A673 (cell line): ENCODE data around the gene RAB11FIP4. TPM values are rescaled to one million over a fixed set of nuclear protein-coding genes. Genes with fewer than 3 reads are reported as not detected.
A peak's percentile ranks its signal among the peaks of the same experiment; 100 is the strongest.

Source experiments
- BruUV-seq: library from RNA; stranded (reverse); fragments of 400-500 nt; replicated peaks from 2 replicates; lab custom pipeline; 2021; lab: Mats Ljungman, UMichigan
- CTCF ChIA-PET: fragments of 300-600 bp; sonication (Branson Sonifier 250); formaldehyde crosslinking; loops from one replicate; lab custom pipeline; 2022; ENCODE audit warnings: antibody characterized with exemption; lab: Charles Lee
- POLR2A ChIA-PET: fragments of 300-600 bp; sonication (Branson Sonifier 250); formaldehyde crosslinking; loops from one replicate; lab custom pipeline; 2022; ENCODE audit warnings: antibody characterized with exemption; ENCODE audit not compliant: low non-redundant PET; lab: Charles Lee
- DNase-seq: peaks from one replicate; pipeline ENCODE4 v3.0.0-alpha.2; 2015; ENCODE audit warnings: low spot score
- H3K27ac ChIP-seq: fragments of 200-600 bp; sonication (generic); 2 replicates; pipeline ENCODE4 v1.5.1; 2016; ENCODE audit warnings: mixed run types, low read depth, mild to moderate bottlenecking, mixed read lengths, antibody characterized with exemption, low read length; ENCODE audit not compliant: poor library complexity, severe bottlenecking
- H3K27me3 ChIP-seq: fragments of 200-600 bp; sonication (generic); replicated peaks from 2 replicates; pipeline ENCODE4 v1.6.1; 2017; ENCODE audit warnings: mixed run types, low read depth, mild to moderate bottlenecking, mixed read lengths, antibody characterized with exemption, low read length; ENCODE audit not compliant: insufficient read depth, poor library complexity
- H3K36me3 ChIP-seq: fragments of 200-600 bp; sonication (generic); 2 replicates; pipeline ENCODE4 v1.6.1; 2016; ENCODE audit warnings: mixed run types, mild to moderate bottlenecking, mixed read lengths, antibody characterized with exemption, low read length; ENCODE audit not compliant: insufficient read depth, poor library complexity, severe bottlenecking
- H3K4me1 ChIP-seq: fragments of 200-600 bp; sonication (generic); 2 replicates; pipeline ENCODE4 v1.6.1; 2017; ENCODE audit warnings: mixed run types, mild to moderate bottlenecking, mixed read lengths, antibody characterized with exemption, low read length; ENCODE audit not compliant: insufficient read depth, poor library complexity, severe bottlenecking
- H3K4me3 ChIP-seq: fragments of 200-600 bp; sonication (generic); 2 replicates; pipeline ENCODE4 v1.5.1; 2016; ENCODE audit warnings: low read depth, mixed run types, mild to moderate bottlenecking, mixed read lengths, low read length; ENCODE audit not compliant: poor library complexity, severe bottlenecking
- H3K9me3 ChIP-seq: fragments of 200-600 bp; sonication (generic); 2 replicates; pipeline ENCODE4 v1.6.1; 2016; ENCODE audit warnings: mixed run types, low read depth, mild to moderate bottlenecking, mixed read lengths, antibody characterized with exemption, low read length; ENCODE audit not compliant: poor library complexity, severe bottlenecking
- CTCF ChIP-seq: fragments of 300-800, 200-600 bp; sonication (generic); conservative IDR thresholded peaks from 2 replicates; pipeline ENCODE4 v1.5.1; 2017; ENCODE audit warnings: low read depth, mild to moderate bottlenecking, antibody characterized with exemption, low read length, moderate library complexity, mixed read lengths
- EZH2 ChIP-seq: fragments of 200-600 bp; sonication (generic); IDR thresholded peaks from 2 replicates; pipeline ENCODE4 v1.6.1; 2017; ENCODE audit warnings: borderline replicate concordance, low read depth, mild to moderate bottlenecking, mixed read lengths, antibody characterized with exemption, low read length; ENCODE audit not compliant: poor library complexity, severe bottlenecking
- intact Hi-C: fragments of 100-400 bp; cut with micrococcal nuclease; formaldehyde crosslinking; loops from one replicate; pipeline ENCODE4 v1.10.0; 2022; ENCODE audit not compliant: unreplicated experiment
- total RNA-seq: library from RNA; stranded (reverse); gene quantifications from 2 replicates; pipeline ENCODE4 v1.2.3, GENCODE V29; 2021

The RAB11FIP4 gene
- total RNA-seq, 1 experiment from 2014 or later, result 2.4 TPM

- no TSS peak for BruUV-seq
- no peaks in the 10 kb centered on the region for H3K36me3 ChIP-seq
- H3K4me1 ChIP-seq, result no peaks in the 10 kb centered on the region
- POLR2A ChIA-PET, result no interaction called here
- H3K4me3 ChIP-seq, result peak overlapping the region; percentile 46
- H3K27ac ChIP-seq, result no peak overlapping the region
- no peak for TF ChIP-seq CTCF
- TF ChIP-seq EZH2, result no peak
- intact Hi-C loops, result no loop called here
- CTCF ChIA-PET, result no interaction called here
- H3K27me3 ChIP-seq, result no peaks in the 10 kb centered on the region
- DNase-seq, result no peak
- H3K9me3 ChIP-seq, result no peaks in the 10 kb centered on the region
Observed at GRCh38 chr17:31488264-31488981, 96.9 kb downstream of the RAB11FIP4 start.

- intact Hi-C loops, result no loop called here
- CTCF ChIA-PET, result no interaction called here
- no peak for DNase-seq
- Histone ChIP-seq H3K27ac (no peak overlapping the region), H3K4me1 (no peaks in the 10 kb centered on the region), H3K9me3 (no peaks in the 10 kb centered on the region), H3K36me3 (no peaks in the 10 kb centered on the region), H3K4me3 (peak overlapping the region; percentile 46), H3K27me3 (no peaks in the 10 kb centered on the region)
- POLR2A ChIA-PET, result no interaction called here
- no TSS peak for BruUV-seq
- TF ChIP-seq CTCF (no peak), EZH2 (no peak)
Observed at GRCh38 chr17:31488982-31489294, 97.5 kb downstream of the RAB11FIP4 start.

- Histone ChIP-seq H3K9me3 (no peaks in the 10 kb centered on the region), H3K4me1 (no peaks in the 10 kb centered on the region), H3K36me3 (no peaks in the 10 kb centered on the region), H3K27me3 (no peaks in the 10 kb centered on the region), H3K4me3 (no peak overlapping the region), H3K27ac (no peak overlapping the region)
- POLR2A ChIA-PET, result no interaction called here
- CTCF ChIA-PET, result no interaction called here
- no peak for DNase-seq
- intact Hi-C loops, result no loop called here
- no TSS peak for BruUV-seq
- no peak for TF ChIP-seq EZH2
Observed at GRCh38 chr17:31489295-31490018, 98.0 kb downstream of the RAB11FIP4 start.
